BJ (cell line): ENCODE measurements around the gene RHOU. TPM values are rescaled to one million over a fixed set of nuclear protein-coding genes. Genes with fewer than 3 reads are reported as not detected.
"Not testable (repeated sequence)": the region's sequence is repeated elsewhere in the genome, so short reads cannot be mapped to it uniquely, and the experiment has no call there.

Experiments used
- CTCF ChIA-PET: fragments of 350-600 bp; formaldehyde crosslinking; extraction: SDS; loops from one replicate; lab custom pipeline; 2021; ENCODE audit warnings: antibody characterized with exemption, inconsistent platforms; lab: Yijun Ruan, JAX
- POLR2A ChIA-PET: fragments of 300-600 bp; sonication (Branson Sonifier 250); formaldehyde crosslinking; extraction: SDS; loops from one replicate; lab custom pipeline; 2021; ENCODE audit warnings: antibody characterized with exemption; lab: Charles Lee
- DNase-seq: peaks from one replicate; pipeline ENCODE4 v3.0.0-alpha.2; 2011; ENCODE audit warnings: low read depth
- H3K27me3 ChIP-seq: 2 replicates; pipeline ENCODE4 v1.6.0; 2011; ENCODE audit warnings: low read length; ENCODE audit not compliant: control insufficient read depth, insufficient read depth
- H3K36me3 ChIP-seq: 2 replicates; pipeline ENCODE4 v1.5.1; 2011; ENCODE audit warnings: low read length; ENCODE audit not compliant: control insufficient read depth, insufficient read depth
- H3K4me3 ChIP-seq: 2 replicates; pipeline ENCODE4 v1.5.1; 2011; ENCODE audit warnings: low read depth, mild to moderate bottlenecking, control low read depth, low read length
- polyA plus RNA-seq: library from polyadenylated mRNA; depleted of rRNA; stranded (reverse); fragments of >200 nt; gene quantifications from 2 replicates; pipeline ENCODE4 v1.2.3, GENCODE V29; 2011
- TF ChIP-seq, protein P1 (sequence below): IDR thresholded peaks from 2 replicates; pipeline ENCODE4 v1.5.1; 2011; ENCODE audit warnings: low read depth, mild to moderate bottlenecking, control low read depth, inconsistent platforms, low read length, moderate library complexity; ENCODE audit not compliant: insufficient read depth

RHOU gene
- polyA plus RNA-seq, 1 experiment, result 0.42 TPM

DNA sequence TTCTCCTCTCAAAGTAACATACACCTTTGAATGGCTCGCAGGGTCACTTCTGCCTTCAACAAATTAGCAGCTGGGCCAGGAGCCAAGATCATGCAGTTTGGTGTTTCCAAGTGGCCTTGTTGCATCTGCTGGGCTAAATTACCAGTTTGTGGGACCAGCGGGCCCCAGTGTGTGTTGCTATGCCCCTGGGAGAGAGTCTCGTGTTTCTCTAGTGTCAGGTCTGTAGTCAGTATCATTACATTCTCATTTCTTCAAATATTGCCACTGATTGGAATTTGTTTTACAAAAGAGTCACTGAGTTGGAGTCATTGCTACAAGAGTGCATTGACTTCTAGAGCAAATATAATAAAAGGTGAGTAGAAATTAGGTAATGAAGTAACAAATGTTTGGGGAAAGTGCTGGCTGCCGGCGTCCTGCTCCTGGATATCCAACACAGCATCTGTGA, 35.5 kb downstream of the RHOU start:
- POLR2A ChIA-PET, result no interaction called here
- no peak overlapping the region for H3K4me3 ChIP-seq
- no peaks in the 10 kb centered on the region for H3K27me3 ChIP-seq
- TF ChIP-seq, protein P1, sequence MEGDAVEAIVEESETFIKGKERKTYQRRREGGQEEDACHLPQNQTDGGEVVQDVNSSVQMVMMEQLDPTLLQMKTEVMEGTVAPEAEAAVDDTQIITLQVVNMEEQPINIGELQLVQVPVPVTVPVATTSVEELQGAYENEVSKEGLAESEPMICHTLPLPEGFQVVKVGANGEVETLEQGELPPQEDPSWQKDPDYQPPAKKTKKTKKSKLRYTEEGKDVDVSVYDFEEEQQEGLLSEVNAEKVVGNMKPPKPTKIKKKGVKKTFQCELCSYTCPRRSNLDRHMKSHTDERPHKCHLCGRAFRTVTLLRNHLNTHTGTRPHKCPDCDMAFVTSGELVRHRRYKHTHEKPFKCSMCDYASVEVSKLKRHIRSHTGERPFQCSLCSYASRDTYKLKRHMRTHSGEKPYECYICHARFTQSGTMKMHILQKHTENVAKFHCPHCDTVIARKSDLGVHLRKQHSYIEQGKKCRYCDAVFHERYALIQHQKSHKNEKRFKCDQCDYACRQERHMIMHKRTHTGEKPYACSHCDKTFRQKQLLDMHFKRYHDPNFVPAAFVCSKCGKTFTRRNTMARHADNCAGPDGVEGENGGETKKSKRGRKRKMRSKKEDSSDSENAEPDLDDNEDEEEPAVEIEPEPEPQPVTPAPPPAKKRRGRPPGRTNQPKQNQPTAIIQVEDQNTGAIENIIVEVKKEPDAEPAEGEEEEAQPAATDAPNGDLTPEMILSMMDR, result no peak
- no peak for DNase-seq
- no peaks in the 10 kb centered on the region for H3K36me3 ChIP-seq
- CTCF ChIA-PET, result no interaction called here

DNA sequence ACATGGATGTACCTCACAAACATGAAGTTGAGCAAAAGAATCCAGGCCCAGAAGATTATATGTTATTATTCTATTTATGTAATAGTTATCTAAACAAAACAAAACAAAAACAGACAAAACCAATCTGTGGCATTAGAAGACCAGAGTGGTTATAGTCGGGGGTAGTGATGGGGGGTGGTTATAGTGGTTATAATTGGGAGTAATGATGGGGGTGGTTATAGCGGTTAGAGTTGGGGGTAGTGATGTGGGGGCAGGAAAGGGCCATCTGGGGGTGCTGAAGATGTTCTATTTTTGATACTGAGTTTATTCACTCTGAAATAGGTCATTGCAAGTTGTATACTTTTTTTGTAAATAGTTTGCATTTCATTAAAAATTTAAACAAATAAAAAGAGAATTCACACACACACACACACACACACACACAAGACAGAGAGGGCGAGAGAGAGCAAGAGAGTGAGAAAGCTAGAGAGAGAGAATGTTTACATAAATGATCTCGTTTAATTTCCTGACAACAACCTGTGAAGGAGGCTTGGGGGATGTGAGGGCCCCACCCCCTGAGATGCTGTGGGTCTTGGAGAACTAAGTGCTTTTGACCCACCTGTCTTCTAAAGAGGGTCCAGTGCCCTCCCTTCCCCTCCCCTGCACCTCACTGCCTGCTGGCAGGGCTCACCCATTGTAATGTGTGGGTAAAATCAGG, 37.4 kb downstream of the RHOU start:
- H3K4me3 ChIP-seq, result no peak overlapping the region
- H3K36me3 ChIP-seq, result no peaks in the 10 kb centered on the region
- H3K27me3 ChIP-seq, result no peaks in the 10 kb centered on the region
- ChIA-PET CTCF (interaction anchor here (0.6 kb wide), 1 partner anchor 436 kb away, joined by 3 read pairs; no protein-coding TSS in a partner anchor), POLR2A (no interaction called here)
- TF ChIP-seq, protein P1, result no peak
- no peak for DNase-seq

DNA sequence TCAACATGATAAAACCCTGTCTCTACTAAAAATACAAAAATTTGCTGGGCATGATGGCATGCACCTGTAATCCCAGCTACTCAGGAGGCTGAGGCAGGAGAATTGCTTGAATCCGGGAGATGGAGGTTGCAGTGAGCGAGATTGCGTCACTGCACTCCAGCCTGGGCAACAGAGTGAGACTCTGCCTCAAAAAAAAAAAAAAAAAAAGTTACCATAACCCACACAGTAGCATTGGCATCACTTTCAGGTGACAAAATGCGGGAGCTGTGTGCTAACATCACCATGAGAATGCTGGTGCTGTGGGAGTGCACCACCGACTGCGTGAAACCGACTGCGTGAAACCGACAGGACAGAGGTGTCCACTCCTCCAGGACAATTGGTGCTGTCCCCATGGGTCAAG, 40.7 kb downstream of the RHOU start:
- DNase-seq, H3K27me3 ChIP-seq, POLR2A ChIA-PET, CTCF ChIA-PET, H3K4me3 ChIP-seq, H3K36me3 ChIP-seq: not testable (repeated sequence)

DNA sequence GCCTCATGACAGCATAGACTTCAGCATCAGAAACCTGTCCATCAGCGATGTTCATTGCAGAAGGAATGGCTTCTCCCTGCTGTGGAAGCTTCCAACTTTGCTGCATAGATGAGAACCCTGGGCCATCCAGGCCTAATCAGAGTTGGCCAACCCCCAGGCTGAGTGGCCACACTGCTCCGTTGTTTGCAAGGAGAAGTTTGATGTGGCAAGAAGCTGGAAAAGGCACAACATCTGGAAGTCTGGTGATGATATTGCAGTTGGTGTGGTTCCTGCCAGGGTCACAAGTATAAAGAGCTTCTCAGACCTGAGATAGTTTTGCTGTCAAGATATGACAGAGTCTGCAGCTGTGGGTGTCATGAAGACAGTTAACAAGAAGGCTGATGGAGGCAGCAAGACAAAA, 41.2 kb downstream of the RHOU start:
- ChIA-PET POLR2A (no interaction called here), CTCF (no interaction called here)
- no peak overlapping the region for H3K4me3 ChIP-seq
- no peaks in the 10 kb centered on the region for H3K36me3 ChIP-seq
- DNase-seq, result no peak
- H3K27me3 ChIP-seq, result no peaks in the 10 kb centered on the region
- TF ChIP-seq, protein P1, result no peak

DNA sequence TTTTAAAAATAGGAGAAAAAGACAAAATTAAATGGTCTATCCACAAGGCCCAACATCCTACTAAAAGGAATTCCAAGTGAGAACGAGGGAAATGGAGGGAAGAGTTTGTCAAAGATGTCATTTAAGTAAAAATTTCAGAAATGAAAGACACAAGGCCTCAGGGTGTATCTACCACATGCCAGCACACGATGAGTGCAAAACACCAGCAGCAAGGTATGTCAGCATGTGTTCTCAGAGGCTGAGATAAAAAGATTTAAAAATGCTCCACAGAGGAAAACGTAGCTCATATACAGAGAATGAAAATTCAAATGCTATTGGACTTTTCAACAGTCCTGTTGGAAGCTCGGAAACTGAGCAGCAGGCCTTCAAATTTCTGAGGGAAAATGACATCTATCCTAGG, 42.0 kb downstream of the RHOU start:
- CTCF ChIA-PET, result no interaction called here
- POLR2A ChIA-PET, result no interaction called here
- Histone ChIP-seq H3K4me3 (no peak overlapping the region), H3K36me3 (no peaks in the 10 kb centered on the region), H3K27me3 (no peaks in the 10 kb centered on the region)
- TF ChIP-seq, protein P1, result no peak
- no peak for DNase-seq

DNA sequence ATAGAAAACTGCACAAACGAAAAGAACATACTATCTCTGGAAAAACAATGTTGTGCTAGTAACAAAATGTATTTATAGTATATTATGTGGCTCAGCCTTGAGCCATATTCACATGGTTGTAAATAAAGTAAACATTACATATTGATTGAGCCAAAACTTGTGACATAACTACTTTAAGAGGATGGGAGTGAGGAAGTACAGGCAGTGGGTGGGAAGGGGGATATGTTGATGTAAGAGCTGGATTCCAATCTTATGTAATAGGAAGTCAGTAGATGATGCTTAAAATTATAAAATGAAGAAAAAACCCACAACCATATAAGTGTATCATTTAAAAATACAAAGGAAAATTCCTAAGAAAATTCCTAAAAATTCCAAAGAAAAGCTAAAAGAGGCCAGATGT, 42.7 kb downstream of the RHOU start:
- CTCF ChIA-PET, result no interaction called here

More for the DNA sequence above, 42.7 kb downstream of the RHOU start:
- no peaks in the 10 kb centered on the region for H3K27me3 ChIP-seq
- POLR2A ChIA-PET, result no interaction called here
- TF ChIP-seq, protein P1, result no peak
- H3K36me3 ChIP-seq, result no peaks in the 10 kb centered on the region
- H3K4me3 ChIP-seq, result no peak overlapping the region
- DNase-seq, result no peak
